RPMI7951 (cell line): ENCODE results near the gene OR13D1. TPM values are rescaled to one million over a fixed set of nuclear protein-coding genes. Genes with fewer than 3 reads are reported as not detected.
"Not testable (repeated sequence)": the region's sequence is repeated elsewhere in the genome, so short reads cannot be mapped to it uniquely, and the experiment has no call there.

ENCODE experiments used
- DNase-seq: peaks from one replicate; pipeline ENCODE4 v3.0.0-alpha.2; 2012; ENCODE audit warnings: low read depth
- total RNA-seq: library from RNA; depleted of rRNA; stranded (reverse); fragments of >200 nt; shearing (Covaris generic); gene quantifications from 2 replicates; pipeline ENCODE4 v1.2.3, GENCODE V29; 2014; rRNA removed

OR13D1 gene, protein sequence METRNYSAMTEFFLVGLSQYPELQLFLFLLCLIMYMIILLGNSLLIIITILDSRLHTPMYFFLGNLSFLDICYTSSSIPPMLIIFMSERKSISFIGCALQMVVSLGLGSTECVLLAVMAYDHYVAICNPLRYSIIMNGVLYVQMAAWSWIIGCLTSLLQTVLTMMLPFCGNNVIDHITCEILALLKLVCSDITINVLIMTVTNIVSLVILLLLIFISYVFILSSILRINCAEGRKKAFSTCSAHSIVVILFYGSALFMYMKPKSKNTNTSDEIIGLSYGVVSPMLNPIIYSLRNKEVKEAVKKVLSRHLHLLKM
- not detected in 2 replicates for total RNA-seq

DNA sequence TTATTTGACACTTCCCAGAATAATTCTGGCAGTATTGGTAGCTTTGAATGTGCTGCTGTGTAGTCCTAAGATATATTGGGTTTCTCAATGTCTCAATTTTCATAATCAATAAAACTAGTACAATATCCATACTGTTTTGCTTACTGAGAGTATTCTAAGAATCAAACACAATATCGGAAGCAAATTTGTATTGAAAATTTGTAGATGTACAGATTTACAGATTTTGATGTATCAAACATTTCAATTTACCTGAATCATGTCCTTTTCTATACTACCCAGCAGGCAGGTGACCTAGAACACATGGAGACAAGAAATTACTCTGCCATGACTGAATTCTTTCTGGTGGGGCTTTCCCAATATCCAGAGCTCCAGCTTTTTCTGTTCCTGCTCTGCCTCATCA is at the start of gene OR13D1:
Gene OR13D1 (plus strand): TSS at position 301 of the 400 bp plus-strand sequence. CDS start 0 bp downstream, at position 301.
- DNase-seq = no peak

DNA sequence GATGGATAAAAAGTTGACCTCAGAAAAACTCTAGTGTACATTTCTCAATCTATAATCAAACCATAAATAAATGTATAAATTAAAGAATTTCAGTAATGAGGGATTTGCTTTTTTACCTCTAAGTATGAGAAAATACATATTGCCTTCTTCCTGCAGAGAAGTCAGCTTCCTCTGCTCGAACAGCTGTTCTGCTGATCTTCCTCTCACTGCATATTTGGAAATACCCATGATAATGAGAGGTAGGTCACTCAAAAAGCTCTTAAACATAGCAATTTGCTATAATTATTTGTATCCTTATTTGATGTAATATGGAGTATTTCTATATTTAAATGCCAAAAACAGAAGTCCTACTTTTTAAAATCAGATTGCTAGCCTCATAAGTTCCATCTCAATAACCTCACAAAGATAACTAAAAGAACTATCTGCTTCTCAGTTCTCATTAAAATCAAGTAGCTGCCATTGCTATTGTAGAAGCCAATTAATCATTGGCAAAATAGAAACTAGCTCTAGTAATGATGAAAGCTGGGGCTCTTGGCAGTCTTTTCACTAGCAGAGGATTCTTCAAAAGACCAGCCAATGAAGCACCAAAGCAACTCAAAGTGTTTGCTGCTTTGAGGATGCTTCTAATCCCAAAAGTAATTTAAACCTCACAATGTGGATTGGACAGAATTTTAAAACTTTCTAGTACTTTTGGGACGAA is 35.7 kb upstream of the OR13D1 start:
- no peak for DNase-seq

DNA sequence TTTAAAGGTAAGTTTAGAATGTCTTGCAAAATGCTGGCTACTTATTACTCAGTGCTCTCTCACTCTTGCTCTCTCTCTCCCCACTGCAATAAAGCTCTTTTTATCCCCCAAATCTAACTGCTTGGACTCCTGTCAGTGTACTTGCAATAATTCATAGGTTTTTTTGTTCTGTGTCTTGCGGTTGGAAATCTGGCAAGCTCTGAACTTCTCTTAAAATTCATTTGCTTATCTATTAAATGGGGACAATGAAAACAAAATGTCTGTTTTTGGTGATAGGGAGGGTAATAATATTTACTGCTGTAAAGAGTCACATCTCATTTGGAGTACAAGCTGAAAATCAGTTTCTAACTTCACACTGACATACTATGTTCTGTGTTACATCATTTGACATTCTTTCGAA is 18.7 kb upstream of the OR13D1 start:
- no peak for DNase-seq

DNA sequence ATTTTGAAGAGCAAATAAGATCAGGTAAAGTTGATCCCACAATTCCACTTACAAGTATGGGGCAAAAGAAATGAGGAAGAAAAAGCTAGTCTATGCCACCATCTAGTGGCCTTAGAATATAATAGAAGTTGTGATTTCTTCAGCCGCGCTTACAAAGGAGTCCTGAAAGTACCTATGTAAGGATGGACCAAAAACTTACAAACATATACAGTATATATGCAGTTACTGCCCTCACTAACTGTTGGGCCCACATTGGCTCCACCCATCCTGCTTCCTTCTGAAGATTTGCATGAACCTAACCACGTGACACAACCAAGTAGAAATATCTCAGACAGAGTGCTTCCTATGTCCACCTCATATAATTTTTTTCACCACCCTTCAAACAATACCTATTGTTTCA is 11.7 kb upstream of the OR13D1 start:
- DNase-seq = peak; percentile 57

DNA sequence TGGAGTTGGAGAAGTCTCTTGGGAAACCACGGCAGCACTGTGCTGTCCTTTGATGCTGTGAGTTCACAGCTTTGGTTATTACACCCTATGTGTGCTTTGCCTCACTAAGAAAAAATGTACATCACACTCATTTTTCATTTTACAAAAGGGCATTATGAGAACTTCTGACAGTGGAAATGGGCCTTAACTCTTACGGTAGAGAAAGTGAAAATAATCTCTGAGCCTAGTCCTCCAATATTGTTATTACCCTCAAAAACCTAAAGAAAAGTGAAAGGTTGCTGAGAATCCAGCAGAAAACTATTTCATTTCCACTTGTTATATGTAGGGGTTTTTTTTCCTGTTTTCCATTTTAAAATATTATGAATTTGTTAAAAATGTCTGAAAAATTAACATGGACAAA is 8.2 kb upstream of the OR13D1 start:
- no peak for DNase-seq

DNA sequence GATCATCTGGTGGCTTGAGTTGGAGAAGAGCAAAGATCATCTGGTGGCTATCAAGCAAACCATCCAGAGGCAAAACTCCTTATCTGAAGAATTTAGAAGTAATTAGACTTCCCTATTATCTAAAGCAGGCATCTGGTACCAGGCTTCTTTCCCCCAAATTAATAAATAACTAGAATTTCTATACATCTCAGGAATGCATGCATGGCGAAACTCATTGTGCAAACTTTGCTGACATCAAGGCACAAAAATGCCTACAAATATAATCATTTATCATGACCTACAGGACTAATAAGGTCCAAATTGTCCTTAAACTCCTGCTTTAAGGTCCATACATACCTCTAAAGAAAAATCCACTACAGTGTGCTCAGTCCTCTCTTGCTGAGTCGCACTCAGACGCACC is 6.0 kb downstream of the OR13D1 start:
- DNase-seq = no peak

DNA sequence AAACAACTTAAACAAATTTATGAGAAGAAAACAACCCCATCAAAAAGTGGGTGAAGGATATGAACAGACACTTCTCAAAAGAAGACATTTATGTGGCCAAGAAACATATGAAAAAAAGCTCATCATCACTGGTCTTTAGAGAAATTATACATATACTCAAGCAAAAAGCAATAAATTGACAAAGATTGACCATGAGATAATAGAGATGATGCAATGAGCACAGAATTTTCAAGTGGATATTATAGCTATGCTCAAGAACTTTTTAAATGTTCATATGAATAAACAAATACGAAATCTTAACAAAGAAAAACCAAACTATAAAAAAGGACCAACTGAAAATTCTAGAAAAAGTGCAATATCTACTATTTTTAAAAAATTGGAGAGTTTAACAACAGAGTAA is 14.4 kb downstream of the OR13D1 start:
- DNase-seq = not testable (repeated sequence)

DNA sequence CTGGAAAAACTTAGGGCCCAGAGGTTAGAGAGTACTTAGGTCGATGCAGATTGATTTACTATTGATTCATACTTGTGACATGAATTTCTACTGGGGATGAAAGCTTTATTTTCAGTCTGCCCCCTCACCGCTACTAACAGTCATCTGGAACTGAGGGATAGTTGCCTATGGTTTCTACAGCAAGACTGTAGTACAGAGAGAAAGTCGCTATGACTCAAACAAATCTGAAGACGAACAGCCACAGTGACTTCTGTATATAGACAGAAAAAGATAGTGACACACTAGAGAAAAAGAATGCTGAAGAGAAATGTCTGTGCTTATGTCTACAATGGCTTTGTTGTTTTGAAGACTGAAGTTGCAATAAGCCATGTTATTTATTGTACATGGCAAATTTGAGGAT is 17.3 kb downstream of the OR13D1 start:
- peak; percentile 2 for DNase-seq

DNA sequence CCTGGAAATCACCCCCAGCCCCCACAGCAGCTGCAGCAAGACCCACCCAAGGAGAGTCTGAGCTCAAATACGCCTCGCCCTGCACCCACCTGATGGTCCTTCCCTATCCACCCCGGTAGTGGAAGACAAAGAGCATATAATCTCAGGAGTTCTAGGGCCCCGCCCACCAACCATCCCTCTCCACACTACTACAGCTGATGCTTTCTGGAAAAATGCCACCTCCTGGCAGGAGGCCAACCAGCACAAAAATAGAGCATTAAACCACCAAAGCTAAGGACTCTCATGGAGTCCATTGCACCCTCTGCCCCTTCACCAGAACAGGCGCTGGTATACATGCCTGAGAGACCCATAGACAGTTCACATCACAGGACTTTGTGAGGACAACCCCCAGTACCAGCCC is 30.7 kb downstream of the OR13D1 start:
- peak; percentile 14 for DNase-seq

DNA sequence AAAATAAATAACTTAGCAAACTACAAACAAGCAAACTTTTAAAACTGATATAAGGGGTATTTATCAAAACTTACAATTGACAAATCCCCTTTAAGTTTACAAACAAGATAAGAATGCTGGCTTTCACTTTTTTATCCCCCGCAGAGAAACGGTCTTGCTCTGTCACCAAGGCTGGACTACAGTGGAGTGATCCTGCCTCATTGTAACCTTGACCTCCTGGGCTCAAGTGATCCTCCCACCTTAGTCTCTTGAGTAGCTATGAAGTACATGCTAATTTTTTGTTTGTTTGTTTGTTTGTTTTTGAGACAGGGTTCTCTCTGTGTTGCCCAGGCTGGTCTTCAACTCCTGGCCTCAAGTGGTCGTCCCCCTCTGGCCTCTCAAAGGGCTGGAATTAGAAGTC is 44.1 kb downstream of the OR13D1 start:
- no peak for DNase-seq

DNA sequence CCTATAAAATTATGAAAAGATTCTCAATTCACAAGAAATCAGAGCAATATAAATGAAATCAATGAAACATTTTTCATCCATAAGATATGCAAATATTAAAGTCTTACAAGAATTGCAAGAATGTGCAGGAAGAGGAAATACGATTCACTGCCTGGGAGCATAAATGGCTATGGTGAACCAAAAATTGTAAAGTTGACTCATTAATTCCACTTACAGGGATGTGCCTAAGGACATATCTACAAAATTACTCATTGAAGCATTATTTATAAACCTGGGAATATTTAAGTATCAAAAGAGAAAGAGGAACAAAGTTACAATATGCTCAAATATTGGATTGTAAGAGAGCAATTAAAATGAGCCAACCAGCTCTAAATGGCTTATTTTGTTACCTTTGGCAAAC is 46.3 kb downstream of the OR13D1 start:
- peak; percentile 42 for DNase-seq

DNA sequence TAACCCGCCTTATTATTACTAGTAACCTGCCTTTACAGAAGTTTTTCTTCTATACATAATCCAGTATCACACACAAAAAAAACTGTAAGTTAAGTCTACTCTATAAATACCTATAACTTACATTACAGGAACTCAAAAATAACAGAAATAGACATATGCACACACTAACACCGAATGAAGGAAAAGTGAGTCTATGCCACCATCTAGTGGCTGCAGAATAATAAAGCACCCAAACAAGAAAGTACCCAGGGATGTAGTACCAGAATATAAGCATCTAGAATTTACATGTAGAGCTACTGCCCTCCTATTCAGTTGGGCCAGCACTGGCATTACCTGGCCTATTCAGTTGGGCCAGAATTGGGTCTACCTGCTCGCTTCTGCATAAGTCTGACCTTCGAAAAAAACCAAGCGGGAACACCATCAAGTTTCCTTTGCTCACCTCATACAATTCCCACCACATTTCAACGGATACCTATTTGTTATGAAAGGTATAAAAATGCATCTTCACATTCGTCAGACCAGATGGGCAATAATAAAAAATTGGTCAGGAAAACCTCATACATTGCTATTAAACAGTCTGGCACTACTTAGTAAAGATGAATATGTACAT is 49.2 kb downstream of the OR13D1 start:
- peak; percentile 70 for DNase-seq

Other genes starting within 250 kb of the OR13D1 start
- gene OR13F1, start 190.3 kb upstream of the OR13D1 start, total RNA-seq = not detected in 2 replicates
- not detected in 2 replicates for gene OR13C4, start 167.3 kb upstream of the OR13D1 start, total RNA-seq
- not detected in 2 replicates for gene OR13C3, start 157.7 kb upstream of the OR13D1 start, total RNA-seq
- gene OR13C8, start 125.3 kb upstream of the OR13D1 start, total RNA-seq = not detected in 2 replicates
- gene OR13C5, start 95.1 kb upstream of the OR13D1 start, total RNA-seq = not detected in 2 replicates
- not detected in 2 replicates for gene OR13C2, start 88.9 kb upstream of the OR13D1 start, total RNA-seq
- gene OR13C9, start 76.3 kb upstream of the OR13D1 start, total RNA-seq = not detected in 2 replicates
- 76.8 and 93.5 TPM in 2 replicates for gene NIPSNAP3A, start 53.2 kb downstream of the OR13D1 start, total RNA-seq
- gene NIPSNAP3B, start 69.6 kb downstream of the OR13D1 start, total RNA-seq = 2.1 and 2.6 TPM in 2 replicates
- 20.8 TPM in 2 replicates for gene ABCA1, start 233.6 kb downstream of the OR13D1 start, total RNA-seq